CD14-positive monocyte (primary cell): Measurements from ENCODE around the gene BDNF. TPM values are rescaled to one million over a fixed set of nuclear protein-coding genes. Genes with fewer than 3 reads are reported as not detected.

ENCODE experiments used
- DNase-seq, 3 donors: peaks; one replicate each; pipeline ENCODE4 v3.0.0-alpha.2; 2011 to 2022
- H2AFZ ChIP-seq: 2 replicates; pipeline ENCODE4 v1.6.0; 2012; ENCODE audit warnings: mild to moderate bottlenecking, low read depth, low read length, inconsistent platforms; ENCODE audit not compliant: insufficient read depth, poor library complexity, severe bottlenecking
- H3K27ac ChIP-seq, 2 donors: 1 replicate in 1 of 2; 2 replicates in 1 of 2; pipeline ENCODE4 v1.5.1; 2012 to 2013; ENCODE audit warnings: low read length in 2 of 2, control low read depth in 1 of 2, inconsistent platforms in 1 of 2, low read depth in 1 of 2, mild to moderate bottlenecking in 1 of 2
- H3K27me3 ChIP-seq, 2 donors: one replicate each; pipeline versions ENCODE4 v1.6.0 to v1.6.1; 2011 to 2013; ENCODE audit warnings: low read length in 2 of 2; ENCODE audit not compliant: control insufficient read depth in 2 of 2, insufficient read depth in 2 of 2
- H3K36me3 ChIP-seq, 2 donors: replicated peaks in 1 of 2; 1 replicate in 1 of 2; 2 replicates in 1 of 2; pipeline versions ENCODE4 v1.5.1 to v1.6.1; 2012 to 2013; ENCODE audit warnings: low read length in 2 of 2, control low read depth in 1 of 2, inconsistent platforms in 1 of 2, mild to moderate bottlenecking in 1 of 2; ENCODE audit not compliant: insufficient read depth in 2 of 2, control insufficient read depth in 1 of 2
- H3K4me1 ChIP-seq, 2 donors: 1 replicate in 1 of 2; 2 replicates in 1 of 2; pipeline versions ENCODE4 v1.5.1 to v1.6.1; 2012 to 2013; ENCODE audit warnings: low read length in 2 of 2, control low read depth in 1 of 2, inconsistent platforms in 1 of 2, mild to moderate bottlenecking in 1 of 2, moderate library complexity in 1 of 2; ENCODE audit not compliant: insufficient read depth in 2 of 2, control insufficient read depth in 1 of 2
- H3K4me2 ChIP-seq: replicated peaks from 2 replicates; pipeline ENCODE3; 2012; ENCODE audit warnings: low read length, moderate library complexity, mild to moderate bottlenecking; ENCODE audit not compliant: poor library complexity, severe bottlenecking; ENCODE audit errors: extremely low read depth
- H3K4me3 ChIP-seq, 3 experiments: fragments of 200-600 bp in 1 of 3; sonication (generic) in 1 of 3; replicated peaks in 1 of 3; 1 replicate in 2 of 3; 2 replicates in 1 of 3; pipeline ENCODE4 v1.5.1; 2011 to 2013; ENCODE audit warnings: low read length in 3 of 3, mild to moderate bottlenecking in 3 of 3, control low read depth in 2 of 3, low read depth in 2 of 3, inconsistent platforms in 1 of 3, moderate library complexity in 1 of 3
- H3K79me2 ChIP-seq: 2 replicates; pipeline ENCODE4 v1.6.0; 2012; ENCODE audit warnings: mild to moderate bottlenecking, control low read depth, inconsistent platforms, low read length, moderate library complexity; ENCODE audit not compliant: insufficient read depth
- H3K9ac ChIP-seq: 2 replicates; pipeline ENCODE4 v1.6.0; 2017; ENCODE audit warnings: low read length, mild to moderate bottlenecking; ENCODE audit not compliant: insufficient read depth, poor library complexity, severe bottlenecking
- H3K9me3 ChIP-seq, 2 donors: replicated peaks in 1 of 2; 1 replicate in 1 of 2; 2 replicates in 1 of 2; pipeline versions ENCODE4 v1.5.1 to v1.6.1; 2012 to 2013; ENCODE audit warnings: low read length in 2 of 2, control low read depth in 1 of 2; ENCODE audit not compliant: control insufficient read depth in 1 of 2, insufficient read depth in 1 of 2
- H4K20me1 ChIP-seq: 2 replicates; pipeline ENCODE4 v1.6.0; 2012; ENCODE audit warnings: mild to moderate bottlenecking, low read length, control low read depth, moderate library complexity; ENCODE audit not compliant: insufficient read depth
- H3K27ac Mint-ChIP-seq, 7 donors: one replicate each; pipeline ENCODE4 v1.8.0; 2020; ENCODE audit warnings: mild to moderate bottlenecking in 7 of 7, mixed read lengths in 7 of 7, moderate library complexity in 6 of 7, inconsistent platforms in 2 of 7
- H3K27me3 Mint-ChIP-seq, 3 donors: one replicate each; pipeline ENCODE4 v1.8.0; 2021 to 2022; ENCODE audit warnings: low read depth in 3 of 3, mild to moderate bottlenecking in 3 of 3, mixed read lengths in 3 of 3, moderate library complexity in 3 of 3, inconsistent platforms in 1 of 3
- H3K36me3 Mint-ChIP-seq, 2 donors: one replicate each; pipeline ENCODE4 v1.8.0; 2020; ENCODE audit warnings: mixed read lengths in 2 of 2, inconsistent platforms in 1 of 2, mild to moderate bottlenecking in 1 of 2
- H3K4me1 Mint-ChIP-seq: one replicate; pipeline ENCODE4 v1.8.0; 2020; ENCODE audit warnings: mild to moderate bottlenecking, mixed read lengths
- H3K4me3 Mint-ChIP-seq, 2 donors: one replicate each; pipeline ENCODE4 v1.8.0; 2020; ENCODE audit warnings: mild to moderate bottlenecking in 2 of 2, mixed read lengths in 2 of 2, moderate library complexity in 1 of 2
- H3K9me3 Mint-ChIP-seq, 7 donors: one replicate each; pipeline ENCODE4 v1.8.0; 2020 to 2022; ENCODE audit warnings: mixed read lengths in 7 of 7, mild to moderate bottlenecking in 6 of 7, moderate library complexity in 6 of 7, inconsistent platforms in 2 of 7
- CTCF ChIP-seq: fragments of 200-600 bp; IDR thresholded peaks from one replicate; pipeline ENCODE4 v1.8.0; 2022; ENCODE audit warnings: antibody characterized with exemption, mild to moderate bottlenecking
- WGBS: methylation state at CpG from one replicate; pipeline ENCODE4 v1.1.5; 2013; ENCODE audit warnings: missing lambda C conversion rate; ENCODE audit not compliant: insufficient coverage; 5-methylcytosine and 5-hydroxymethylcytosine counted together
- intact Hi-C, 2 donors: fragments of 100-400 bp; cut with micrococcal nuclease; formaldehyde crosslinking; loops; one replicate each; pipeline versions ENCODE4 v1.15.0 to v1.15.1; 2023
- polyA plus RNA-seq, 3 donors: library from polyadenylated mRNA; depleted of rRNA in 1 of 3; unstranded in 2 of 3; stranded (reverse) in 1 of 3; fragments of 300-500 nt in 2 of 3; fragments of >200 nt in 1 of 3; fragmentation: Illumina TruSeq in 2 of 3; gene quantifications; 1 replicate in 2 of 3; 2 replicates in 1 of 3; pipeline ENCODE4 v1.2.3, GENCODE V29; 2012 to 2021

The BDNF gene
- polyA plus RNA-seq, 3 donors: not detected

- Histone ChIP-seq H2AFZ (no peak overlapping the region), H3K9ac (no peak overlapping the region), H3K4me3 (no peak overlapping the region), H3K4me1 (no peaks in the 10 kb centered on the region), H4K20me1 (no peaks in the 10 kb centered on the region), H3K79me2 (no peaks in the 10 kb centered on the region), H3K4me2 (no peak overlapping the region), H3K36me3 (no peaks in the 10 kb centered on the region), H3K27me3 (no peaks in the 10 kb centered on the region), H3K27ac (no peak overlapping the region), H3K9me3 (peaks cover 0 to 4% of the 10 kb centered on the region in 2 donors)
- Mint-ChIP-seq H3K4me3 (no peak overlapping the region), H3K9me3 (peaks cover 0 to 10% (median 2%) of the 10 kb centered on the region in 7 donors), H3K27me3 (peaks cover 0 to 4% (median 0%) of the 10 kb centered on the region in 3 donors), H3K27ac (no peak overlapping the region), H3K36me3 (no peaks in the 10 kb centered on the region), H3K4me1 (no peaks in the 10 kb centered on the region)
- TF ChIP-seq CTCF: no peak
- intact Hi-C loops: no loop called here
- no peak for DNase-seq
These were observed 48.5 kb downstream of the BDNF start for GRCh38 chr11:27651711-27652110.

- Histone ChIP-seq H3K27ac (no peak overlapping the region), H2AFZ (no peak overlapping the region), H3K9me3 (peaks cover 0 to 3% of the 10 kb centered on the region in 2 donors), H3K36me3 (no peaks in the 10 kb centered on the region), H3K9ac (no peak overlapping the region), H3K4me2 (no peak overlapping the region), H3K79me2 (no peaks in the 10 kb centered on the region), H3K4me3 (no peak overlapping the region), H3K27me3 (no peaks in the 10 kb centered on the region), H3K4me1 (no peaks in the 10 kb centered on the region), H4K20me1 (no peaks in the 10 kb centered on the region)
- Mint-ChIP-seq H3K27ac (no peak overlapping the region), H3K4me3 (no peak overlapping the region), H3K9me3 (peaks cover 0 to 6% (median 2%) of the 10 kb centered on the region in 7 donors), H3K36me3 (no peaks in the 10 kb centered on the region), H3K4me1 (no peaks in the 10 kb centered on the region), H3K27me3 (peaks cover 0 to 4% (median 0%) of the 10 kb centered on the region in 3 donors)
- intact Hi-C loops: no loop called here
- no CpG with 5 or more reads among the region's 4 CpGs for WGBS
- no peak for TF ChIP-seq CTCF
- DNase-seq: no peak
These were observed 49.3 kb downstream of the BDNF start for GRCh38 chr11:27650988-27651387.
